GM12874 (cell line): ENCODE data around the gene FAM163B.

Experiments used
- TF ChIP-seq, protein P1 (sequence below): IDR thresholded peaks from 2 replicates; pipeline ENCODE4 v1.5.1; 2011; ENCODE audit warnings: low read depth, mild to moderate bottlenecking, control low read depth, low read length, moderate library complexity; ENCODE audit not compliant: insufficient read depth

Gene FAM163B

DNA sequence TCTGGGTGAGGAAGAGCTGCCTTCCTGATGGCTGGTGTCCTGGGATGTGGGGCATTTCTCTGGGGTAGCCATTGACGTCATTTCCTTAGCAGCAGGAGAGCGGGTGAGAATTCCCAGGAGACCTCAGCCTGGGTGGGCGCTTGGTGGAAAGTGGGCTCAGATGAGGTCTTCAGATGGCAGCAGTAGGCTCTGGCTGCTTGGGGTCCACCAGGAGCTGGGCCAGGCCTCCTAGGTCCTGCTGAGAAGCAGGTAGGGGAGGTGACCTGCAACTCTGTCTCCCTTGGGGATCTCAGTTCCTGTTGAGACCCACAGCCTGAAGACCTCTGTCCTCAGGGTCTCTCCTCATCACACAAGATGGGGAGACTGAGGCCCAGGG is 31.5 kb downstream of the FAM163B start:
- TF ChIP-seq, protein P1, sequence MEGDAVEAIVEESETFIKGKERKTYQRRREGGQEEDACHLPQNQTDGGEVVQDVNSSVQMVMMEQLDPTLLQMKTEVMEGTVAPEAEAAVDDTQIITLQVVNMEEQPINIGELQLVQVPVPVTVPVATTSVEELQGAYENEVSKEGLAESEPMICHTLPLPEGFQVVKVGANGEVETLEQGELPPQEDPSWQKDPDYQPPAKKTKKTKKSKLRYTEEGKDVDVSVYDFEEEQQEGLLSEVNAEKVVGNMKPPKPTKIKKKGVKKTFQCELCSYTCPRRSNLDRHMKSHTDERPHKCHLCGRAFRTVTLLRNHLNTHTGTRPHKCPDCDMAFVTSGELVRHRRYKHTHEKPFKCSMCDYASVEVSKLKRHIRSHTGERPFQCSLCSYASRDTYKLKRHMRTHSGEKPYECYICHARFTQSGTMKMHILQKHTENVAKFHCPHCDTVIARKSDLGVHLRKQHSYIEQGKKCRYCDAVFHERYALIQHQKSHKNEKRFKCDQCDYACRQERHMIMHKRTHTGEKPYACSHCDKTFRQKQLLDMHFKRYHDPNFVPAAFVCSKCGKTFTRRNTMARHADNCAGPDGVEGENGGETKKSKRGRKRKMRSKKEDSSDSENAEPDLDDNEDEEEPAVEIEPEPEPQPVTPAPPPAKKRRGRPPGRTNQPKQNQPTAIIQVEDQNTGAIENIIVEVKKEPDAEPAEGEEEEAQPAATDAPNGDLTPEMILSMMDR: no peak

DNA sequence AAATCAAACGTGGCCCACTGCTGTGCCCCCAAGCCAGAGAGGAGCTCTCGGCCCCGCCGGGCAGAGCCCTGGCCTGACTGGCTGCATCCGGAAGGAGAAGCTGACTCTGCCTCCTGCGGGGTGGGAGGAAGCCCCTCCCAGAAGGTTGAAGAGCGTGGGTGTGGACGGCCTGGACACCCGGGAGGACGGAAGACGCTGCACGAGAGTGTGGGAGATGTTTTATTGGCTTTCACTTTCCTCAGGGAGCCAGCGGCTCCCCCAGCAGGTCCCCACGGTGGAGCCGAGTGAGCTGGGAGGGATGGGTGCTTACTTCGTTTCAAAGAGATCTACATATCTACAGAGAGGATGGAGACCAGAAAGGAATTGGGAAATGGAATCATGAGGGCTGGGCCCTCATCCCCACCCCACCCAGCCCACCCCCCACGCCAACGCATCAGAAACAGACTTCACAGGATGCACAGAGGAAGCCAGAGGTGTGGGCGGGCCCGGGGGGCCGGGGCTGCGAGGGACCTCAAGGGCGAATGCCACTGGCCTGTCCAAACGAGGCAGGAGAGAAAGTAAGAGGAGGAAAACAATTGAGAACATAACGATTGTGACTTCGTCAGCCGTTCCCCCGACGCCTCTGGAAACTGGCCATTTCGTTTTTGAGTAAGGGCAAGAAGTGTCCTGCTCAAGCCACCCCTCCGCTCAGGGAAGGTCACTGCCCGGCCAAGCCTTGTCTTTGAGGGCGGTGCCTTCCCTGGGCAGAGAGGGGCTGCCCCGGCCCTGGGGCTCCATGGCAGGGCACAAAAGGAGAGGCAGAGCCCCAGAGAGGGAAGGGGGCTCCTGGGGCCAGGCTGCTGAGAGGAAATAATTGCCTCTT is 32.1 kb downstream of the FAM163B start:
- TF ChIP-seq, protein P1: no peak

DNA sequence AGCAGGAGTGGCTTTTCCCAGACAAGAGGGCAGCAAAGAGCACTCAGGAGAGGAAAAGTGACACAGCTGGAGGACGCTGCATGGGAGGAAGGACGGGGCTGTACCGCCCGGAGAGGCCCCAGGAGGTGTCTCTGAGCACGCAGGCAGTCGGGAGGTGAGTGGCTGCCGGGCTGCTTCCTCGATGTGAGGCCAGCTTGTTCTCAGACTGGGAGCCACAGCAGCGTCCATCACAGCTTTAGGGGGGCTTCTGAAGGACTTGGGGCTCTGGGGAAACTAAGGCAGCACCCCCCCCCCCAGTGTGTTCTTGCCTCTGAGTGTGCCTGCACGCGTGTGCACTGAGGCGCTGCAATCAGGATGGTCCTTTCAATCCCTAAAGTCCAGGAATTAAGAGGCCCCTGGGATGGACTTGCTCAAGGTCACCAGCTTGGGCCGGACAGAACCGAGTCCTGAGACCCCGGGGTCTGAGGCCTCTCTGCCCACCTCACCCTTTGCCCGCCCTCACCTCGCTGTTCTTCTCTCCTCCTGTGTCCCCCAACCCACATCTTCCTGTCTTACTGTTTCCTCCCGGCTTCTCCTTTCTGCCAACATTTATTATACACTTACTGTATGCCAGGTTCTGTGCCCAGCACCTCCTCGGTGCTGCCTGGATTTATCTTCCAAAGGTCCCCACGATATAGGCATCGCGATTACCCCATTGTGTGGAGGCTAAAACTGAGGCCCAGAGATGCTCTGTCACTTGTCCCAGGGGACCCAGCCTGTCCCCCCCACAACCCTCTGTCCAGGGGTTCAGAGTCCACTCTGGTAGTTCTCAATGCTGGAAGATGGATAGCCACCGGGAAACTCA is 32.9 kb downstream of the FAM163B start:
- TF ChIP-seq, protein P1: no peak

DNA sequence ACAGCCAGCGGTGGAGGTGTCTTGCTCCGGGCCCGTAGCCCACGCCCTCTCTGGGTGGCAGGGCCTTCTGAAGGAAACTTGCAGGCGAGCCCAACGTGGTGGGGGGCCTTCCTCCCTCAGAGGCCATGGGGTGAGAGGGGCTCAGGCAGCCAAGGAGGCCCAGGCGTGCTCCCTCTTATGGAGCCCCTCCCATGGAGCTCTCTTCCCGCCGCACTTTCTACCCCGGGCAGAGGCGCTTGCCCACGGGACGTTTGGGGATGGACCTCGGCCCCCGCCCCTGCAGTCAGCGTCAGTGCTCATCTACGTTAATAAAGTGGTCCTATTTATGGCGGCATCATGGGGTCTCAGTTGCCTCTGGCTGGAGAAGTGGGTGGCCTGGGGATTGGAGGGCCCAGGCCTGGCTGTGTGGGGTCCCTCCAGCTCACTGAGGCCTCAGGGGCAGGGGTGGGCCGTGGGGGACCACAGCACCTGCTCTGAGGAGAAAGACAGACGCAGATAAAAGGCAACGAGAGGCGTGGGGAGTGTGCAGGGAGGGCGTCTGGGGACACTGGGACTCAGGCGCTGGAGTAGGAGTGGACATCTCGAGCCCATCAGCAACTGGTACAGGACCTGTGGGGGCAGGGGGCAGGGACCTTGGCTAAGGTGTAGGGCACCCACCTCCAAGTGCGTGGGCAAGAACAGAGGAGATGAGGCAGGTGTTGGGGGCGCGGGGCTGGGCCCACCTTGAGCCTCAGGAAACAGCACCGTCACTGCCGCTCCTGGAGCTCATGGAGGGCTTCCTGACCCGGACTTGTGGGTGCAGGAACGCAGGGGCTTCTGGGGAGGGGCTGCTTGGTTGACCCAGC is 33.8 kb downstream of the FAM163B start:
- TF ChIP-seq, protein P1: no peak

DNA sequence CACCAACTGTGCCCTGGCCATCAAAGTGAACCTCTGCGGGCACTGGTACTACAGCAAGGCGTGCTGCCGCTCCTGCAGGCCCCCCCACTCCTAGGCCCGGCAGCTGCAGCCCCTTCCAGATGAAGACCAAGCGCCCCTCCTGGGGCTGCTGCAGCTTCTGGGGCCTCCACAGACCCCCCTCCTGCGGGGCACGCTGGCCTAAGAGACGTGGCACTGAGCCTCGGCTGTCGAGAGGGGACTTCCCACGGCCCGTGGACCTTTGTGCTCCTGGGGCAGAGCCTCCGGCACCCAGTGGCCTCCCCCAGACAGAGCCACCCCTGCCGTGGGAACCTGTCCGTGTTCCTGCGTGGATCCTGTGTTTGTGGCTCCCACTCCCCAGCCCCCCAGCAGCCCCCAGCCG is 34.4 kb downstream of the FAM163B start:
- TF ChIP-seq, protein P1: no peak

DNA sequence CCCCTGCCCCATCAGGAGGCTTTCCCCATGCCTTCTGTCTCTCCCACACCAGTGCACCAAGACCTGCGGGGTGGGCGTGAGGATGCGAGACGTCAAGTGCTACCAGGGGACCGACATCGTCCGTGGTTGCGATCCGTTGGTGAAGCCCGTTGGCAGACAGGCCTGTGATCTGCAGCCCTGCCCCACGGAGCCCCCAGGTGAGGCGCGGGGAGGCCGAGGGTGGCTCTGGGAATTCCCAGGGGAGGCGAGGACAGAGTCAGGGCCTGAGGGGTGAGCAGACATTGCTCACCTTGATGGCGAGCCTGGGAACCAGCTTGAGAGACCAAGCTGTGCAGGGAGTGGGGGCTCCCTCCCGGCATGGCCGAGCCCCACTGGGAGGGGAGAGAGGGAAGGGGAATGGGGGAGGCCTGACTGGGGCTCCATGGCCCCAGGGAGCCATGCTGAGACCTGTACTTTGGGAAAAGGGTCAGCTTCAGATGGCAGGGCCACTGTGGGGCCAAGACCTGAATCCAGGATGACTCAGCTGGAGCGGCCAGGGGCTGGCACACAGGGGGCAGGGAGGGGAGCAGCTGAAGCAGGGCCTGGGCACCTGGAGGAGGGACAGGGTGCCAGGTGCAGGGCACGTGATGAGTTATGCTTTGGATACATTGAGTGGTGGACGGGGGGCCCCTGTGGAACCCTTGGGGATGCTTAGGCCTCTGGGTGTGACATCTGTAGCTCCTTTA is 35.2 kb downstream of the FAM163B start:
- TF ChIP-seq, protein P1: no peak
